ENCODE results near the gene ABTB2.

DNA sequence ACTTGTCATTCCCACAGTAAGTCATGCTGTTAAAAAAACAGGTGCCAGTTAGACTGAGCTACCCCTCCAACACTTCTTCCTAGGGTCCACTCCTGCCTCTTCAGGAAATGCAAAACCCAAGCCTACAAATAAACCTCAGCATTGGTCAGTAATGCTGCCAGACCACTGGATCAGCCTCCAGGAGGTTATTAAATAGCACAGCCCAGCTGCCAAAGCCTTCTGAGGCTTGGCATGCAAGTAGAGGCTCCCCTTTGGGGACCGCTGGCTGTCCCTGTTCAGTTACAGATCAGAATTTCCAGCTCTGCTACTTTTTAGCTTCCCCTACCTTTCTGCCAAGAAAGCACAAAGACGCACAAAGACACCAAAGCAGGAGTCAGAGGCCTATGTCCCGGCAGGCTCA lies 33.3 kb downstream of the ABTB2 start:
- TF ChIP-seq, protein P1, sequence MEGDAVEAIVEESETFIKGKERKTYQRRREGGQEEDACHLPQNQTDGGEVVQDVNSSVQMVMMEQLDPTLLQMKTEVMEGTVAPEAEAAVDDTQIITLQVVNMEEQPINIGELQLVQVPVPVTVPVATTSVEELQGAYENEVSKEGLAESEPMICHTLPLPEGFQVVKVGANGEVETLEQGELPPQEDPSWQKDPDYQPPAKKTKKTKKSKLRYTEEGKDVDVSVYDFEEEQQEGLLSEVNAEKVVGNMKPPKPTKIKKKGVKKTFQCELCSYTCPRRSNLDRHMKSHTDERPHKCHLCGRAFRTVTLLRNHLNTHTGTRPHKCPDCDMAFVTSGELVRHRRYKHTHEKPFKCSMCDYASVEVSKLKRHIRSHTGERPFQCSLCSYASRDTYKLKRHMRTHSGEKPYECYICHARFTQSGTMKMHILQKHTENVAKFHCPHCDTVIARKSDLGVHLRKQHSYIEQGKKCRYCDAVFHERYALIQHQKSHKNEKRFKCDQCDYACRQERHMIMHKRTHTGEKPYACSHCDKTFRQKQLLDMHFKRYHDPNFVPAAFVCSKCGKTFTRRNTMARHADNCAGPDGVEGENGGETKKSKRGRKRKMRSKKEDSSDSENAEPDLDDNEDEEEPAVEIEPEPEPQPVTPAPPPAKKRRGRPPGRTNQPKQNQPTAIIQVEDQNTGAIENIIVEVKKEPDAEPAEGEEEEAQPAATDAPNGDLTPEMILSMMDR (IDR thresholded peaks at IDR 0.05) = no peak
- no peak for TF ChIP-seq EP300 (IDR thresholded peaks at IDR 0.05)
